GM19463 (cell line): Measurements from ENCODE around the gene LDAF1.
"Not testable (repeated sequence)": the region's sequence is repeated elsewhere in the genome, so short reads cannot be mapped to it uniquely, and the experiment has no call there.

Experiments used
- ATAC-seq: cut with Tn5 transposase; IDR thresholded peaks from one replicate; pipeline ENCODE4 v1.9.1; 2021; ENCODE audit warnings: mild to moderate bottlenecking, moderate library complexity; ENCODE audit not compliant: unreplicated experiment

Gene LDAF1

DNA sequence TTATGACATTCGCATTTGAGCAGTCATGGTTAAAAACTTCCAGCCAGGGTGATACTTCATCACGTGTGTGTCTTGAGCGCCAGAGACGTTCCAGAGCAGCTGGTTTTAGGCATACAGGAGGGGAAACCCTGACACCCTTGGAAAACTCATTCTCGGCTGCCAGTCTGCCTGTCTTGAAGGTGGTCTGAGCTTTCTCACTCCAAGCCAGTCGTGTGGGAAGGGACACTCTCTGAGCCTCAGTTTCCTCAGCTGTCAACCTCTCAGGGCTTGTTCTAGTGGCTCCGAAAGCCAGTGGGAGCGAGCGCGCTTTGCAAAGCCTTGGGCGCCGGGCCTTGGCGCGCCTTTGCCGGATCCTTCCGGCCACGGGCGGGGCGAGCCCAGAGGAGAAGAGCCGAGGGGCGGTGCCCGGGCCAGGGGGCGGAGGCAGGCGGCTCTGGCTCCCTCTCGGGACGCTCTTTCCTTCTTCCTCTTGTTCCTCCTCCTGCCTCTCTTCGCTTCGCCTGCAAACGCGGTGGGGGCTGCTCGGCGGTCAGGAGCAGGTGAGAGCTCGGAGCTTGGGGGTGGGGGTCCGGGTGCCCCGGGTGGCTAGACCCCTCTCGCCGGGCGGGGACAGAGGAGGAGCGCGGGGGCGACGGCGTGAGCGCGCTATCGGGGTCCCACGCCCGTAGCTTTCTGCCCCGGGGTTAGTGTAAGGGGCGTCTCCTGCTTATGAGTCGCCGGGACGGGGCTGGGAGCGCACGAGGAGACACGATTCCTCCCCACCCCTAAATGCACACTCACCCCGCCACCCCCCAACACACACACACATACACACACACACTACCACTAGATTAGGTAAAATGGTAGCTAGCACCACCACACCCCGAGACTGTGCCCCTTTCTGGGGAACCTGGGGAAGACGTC is at the start of gene LDAF1:
LDAF1 (plus strand) TSS at position 467 of the 903 bp plus-strand sequence. CDS start 2,509 bp downstream, outside the sequence.
- peak; percentile 84 for ATAC-seq

- not testable (repeated sequence) for ATAC-seq
These were observed 42.9 kb upstream of the LDAF1 start for GRCh38 chr16:21115551-21115950.

- no peak for ATAC-seq
These were observed 42.3 kb upstream of the LDAF1 start for GRCh38 chr16:21116148-21116693.

GRCh38 chr16:21117567-21117966 is 40.9 kb upstream of the LDAF1 start:
- no peak for ATAC-seq

DNA sequence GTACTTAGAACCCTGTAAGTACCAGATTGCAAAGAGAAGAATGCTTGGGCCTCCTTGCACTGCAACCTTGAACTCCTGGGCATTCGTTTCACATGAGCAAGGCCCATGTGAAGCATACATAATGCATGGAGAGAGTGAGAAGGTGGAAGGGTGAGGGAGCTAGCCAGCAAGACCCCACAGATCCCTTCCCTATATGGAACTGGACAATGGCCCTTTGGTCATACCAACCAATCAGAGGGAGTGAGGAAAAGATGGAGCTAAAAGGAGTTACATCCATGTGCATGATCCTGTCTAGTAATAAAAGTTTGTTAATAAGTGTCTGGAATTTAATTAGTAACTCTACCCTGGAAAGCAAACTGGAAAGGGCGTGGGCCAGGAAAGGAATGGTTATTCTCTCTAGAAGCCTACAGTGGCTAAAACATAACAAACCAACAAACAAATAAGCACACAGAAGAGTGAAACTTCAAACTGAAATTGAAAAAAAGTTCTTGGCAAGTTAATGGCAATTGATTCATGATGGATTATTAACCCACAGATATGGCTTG is 37.4 kb upstream of the LDAF1 start:
- no peak for ATAC-seq

DNA sequence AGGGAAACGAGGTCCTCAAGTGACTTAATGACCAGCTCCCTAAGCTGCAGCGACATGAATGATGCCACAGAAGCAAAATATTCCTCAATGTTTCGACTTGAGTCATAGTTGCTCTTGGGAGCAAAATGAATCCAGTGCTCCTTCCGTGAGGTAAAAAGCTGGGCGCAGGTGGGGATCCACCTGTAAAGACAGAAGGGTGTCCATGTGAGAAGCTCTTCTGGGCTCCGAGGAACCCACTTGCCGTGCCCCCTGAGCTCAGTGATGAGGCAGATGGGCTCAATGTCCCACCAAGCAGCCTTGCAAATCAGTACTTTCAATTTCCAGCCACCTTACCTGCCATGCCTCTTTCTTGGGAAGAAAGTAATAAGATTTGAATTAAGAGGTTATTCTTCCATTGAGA is 33.3 kb upstream of the LDAF1 start:
- ATAC-seq, result no peak

- no peak for ATAC-seq
These were observed 32.0 kb upstream of the LDAF1 start for GRCh38 chr16:21126518-21126917.

GRCh38 chr16:21128991-21129390 is 29.5 kb upstream of the LDAF1 start:
- no peak for ATAC-seq

- no peak for ATAC-seq
These were observed 27.7 kb upstream of the LDAF1 start for GRCh38 chr16:21130811-21131210.

- no peak for ATAC-seq
These were observed 24.4 kb upstream of the LDAF1 start for GRCh38 chr16:21134053-21134452.

GRCh38 chr16:21145738-21146137 is 12.7 kb upstream of the LDAF1 start:
- ATAC-seq, result no peak

DNA sequence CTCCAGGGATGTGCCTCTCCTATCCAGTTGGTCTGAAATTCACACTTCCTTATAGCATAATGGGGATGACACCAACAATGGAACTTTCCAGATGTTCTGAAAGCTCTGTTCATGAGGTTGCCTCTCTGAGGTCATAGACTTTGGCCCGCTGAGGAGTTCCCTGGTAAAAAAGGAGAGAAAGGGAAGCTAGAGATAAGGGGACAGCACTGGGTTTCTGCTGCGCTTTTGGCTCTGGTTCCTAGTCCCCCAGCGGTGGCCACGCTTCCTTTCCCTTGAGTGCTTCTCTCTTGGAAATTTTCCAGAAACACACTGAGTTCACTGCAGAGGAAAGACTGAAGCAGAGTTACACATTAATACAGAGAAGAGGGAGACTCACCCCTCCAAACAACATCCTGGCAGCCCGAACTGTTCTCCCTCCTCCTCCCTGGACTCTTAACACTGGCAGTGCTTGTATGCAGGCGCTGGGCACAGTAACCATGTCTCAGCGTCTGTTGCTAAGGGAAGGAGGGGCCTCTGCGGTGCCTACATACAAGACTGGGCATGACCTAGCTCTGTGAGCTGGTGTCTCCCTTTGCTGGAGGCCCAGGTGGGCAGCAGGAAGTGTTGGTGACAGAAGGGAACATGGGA is 8.0 kb upstream of the LDAF1 start, which contains the start of gene DNAH3:
DNAH3 (minus strand) TSS at position 472 of the 627 bp plus-strand sequence. CDS start 527 bp downstream, outside the sequence.
- ATAC-seq, result no peak

GRCh38 chr16:21152160-21153030 is 6.1 kb upstream of the LDAF1 start:
- not testable (repeated sequence) for ATAC-seq

DNA sequence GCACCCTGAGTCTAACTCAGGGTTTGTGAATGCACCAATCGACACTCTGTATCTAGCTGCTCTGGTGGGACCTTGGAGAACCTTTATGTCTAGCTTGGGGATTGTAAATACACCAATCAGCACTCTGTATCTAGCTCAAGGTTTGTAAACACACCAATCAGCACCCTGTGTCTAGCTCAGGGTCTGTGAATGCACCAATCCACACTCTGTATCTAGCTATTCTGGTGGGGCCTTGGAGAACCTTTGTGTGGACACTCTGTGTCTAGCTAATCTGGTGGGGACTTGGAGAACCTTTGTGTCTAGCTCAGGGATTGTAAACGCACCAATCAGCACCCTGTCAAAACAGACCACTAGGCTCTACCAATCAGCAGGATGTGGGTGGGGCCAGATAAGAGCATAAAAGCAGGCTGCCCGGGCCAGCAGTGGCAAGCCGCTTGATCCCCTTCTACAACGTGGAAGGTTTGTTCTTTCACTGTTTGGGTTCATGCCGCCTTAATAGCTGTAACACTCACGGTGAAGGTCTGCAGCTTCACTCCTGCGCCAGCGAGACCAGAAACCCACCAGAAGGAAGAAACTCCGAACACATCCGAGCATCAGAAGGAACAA is 5.2 kb upstream of the LDAF1 start:
- not testable (repeated sequence) for ATAC-seq

- not testable (repeated sequence) for ATAC-seq
These were observed 2.5 kb upstream of the LDAF1 start for GRCh38 chr16:21156011-21156410.

- ATAC-seq, result no peak
These were observed 1.6 kb upstream of the LDAF1 start for GRCh38 chr16:21156767-21157467.

DNA sequence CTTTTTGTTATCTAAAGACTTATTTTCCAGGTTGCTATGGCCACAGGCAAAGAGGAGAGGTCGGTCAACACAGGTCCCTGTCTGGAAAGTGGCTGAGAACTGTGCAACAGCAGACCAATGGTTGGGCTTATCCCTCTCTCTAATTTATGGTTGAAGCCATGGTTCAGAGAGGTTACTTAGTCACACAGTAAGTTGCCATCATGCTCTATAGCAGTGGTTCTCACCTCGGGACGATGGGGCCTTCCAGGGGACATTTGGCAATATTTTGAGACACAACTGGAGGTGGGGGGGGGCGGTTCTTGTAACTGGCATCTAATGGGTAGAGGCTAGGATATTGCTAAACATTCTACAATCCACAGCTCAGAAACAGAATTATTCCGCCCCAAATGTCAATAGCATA is 842 bp upstream of the LDAF1 start:
- ATAC-seq, result no peak

- no peak for ATAC-seq
These were observed 942 bp downstream of the LDAF1 start for GRCh38 chr16:21159281-21159951.

DNA sequence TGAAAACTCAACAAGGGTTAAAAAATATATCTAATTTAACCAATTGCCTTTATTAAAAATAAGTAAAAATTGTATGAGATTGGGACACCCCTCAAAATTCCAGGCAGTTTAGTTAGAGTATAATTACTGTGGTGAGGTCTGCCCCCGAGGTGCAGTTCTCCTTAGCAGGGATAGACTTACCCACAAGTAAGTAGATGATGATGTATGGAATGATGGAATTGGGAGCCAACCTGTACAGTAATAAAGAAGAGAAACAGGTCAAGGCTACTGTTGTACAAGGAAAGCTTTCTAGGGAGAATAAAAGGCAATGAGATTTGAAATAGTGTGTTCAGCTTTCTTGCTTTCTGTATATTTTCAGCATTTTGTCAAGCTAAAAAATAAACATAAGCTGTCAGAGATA is 1.8 kb downstream of the LDAF1 start:
- no peak for ATAC-seq
